Psoas muscle (tissue), 8 donors: ENCODE measurements around the gene SLC1A2. TPM values are rescaled to one million over a fixed set of nuclear protein-coding genes. Genes with fewer than 3 reads are reported as not detected.

Source experiments
- ATAC-seq, 4 donors: fragments of 200-7000 bp; cut with Tn5 transposase; one replicate each; pipeline ENCODE4 v1.9.1; 2020; ENCODE audit warnings: moderate library complexity in 3 of 4, mild to moderate bottlenecking in 2 of 4
- DNase-seq, 2 donors: peaks; one replicate each; pipeline ENCODE4 v3.0.0-alpha.2; 2020
- H3K27ac ChIP-seq: fragments of 200-600 bp; one replicate; pipeline ENCODE4 v1.8.0; 2022
- H3K27me3 ChIP-seq, 3 donors: fragments of 200-600 bp in 1 of 3; one replicate each; pipeline versions ENCODE4 v1.6.1 to v1.8.0; 2013 to 2022; ENCODE audit warnings: low read length in 2 of 3, mild to moderate bottlenecking in 2 of 3, moderate library complexity in 1 of 3; ENCODE audit not compliant: insufficient read depth in 3 of 3
- H3K36me3 ChIP-seq, 2 donors: fragments of 200-600 bp in 1 of 2; one replicate each; pipeline versions ENCODE4 v1.6.1 to v1.8.0; 2013 to 2022; ENCODE audit warnings: low read depth in 1 of 2, mild to moderate bottlenecking in 1 of 2, moderate library complexity in 1 of 2; ENCODE audit not compliant: insufficient read depth in 1 of 2
- H3K4me1 ChIP-seq: fragments of 200-600 bp; one replicate; pipeline ENCODE4 v1.8.0; 2022
- H3K4me3 ChIP-seq: fragments of 200-600 bp; one replicate; pipeline ENCODE4 v1.8.0; 2022; ENCODE audit warnings: mild to moderate bottlenecking
- H3K9me3 ChIP-seq: fragments of 200-600 bp; one replicate; pipeline ENCODE4 v1.8.0; 2022
- WGBS, 3 donors: extraction: QIAGEN DNeasy Blood & Tissue Kit; methylation state at CpG; one replicate each; pipeline versions ENCODE4 v1.1.6 to v1.1.7; 2013; 5-methylcytosine and 5-hydroxymethylcytosine counted together
- intact Hi-C, 2 donors: fragments of 100-400 bp; cut with DNase I; formaldehyde crosslinking; loops; one replicate each; pipeline versions ENCODE4 v1.11.0 to v1.14.2; 2022
- polyA plus RNA-seq, 3 donors: library from polyadenylated mRNA; stranded (reverse); fragments of 200-250 nt; gene quantifications; one replicate each; pipeline ENCODE4 v1.2.3, GENCODE V29; 2013
- total RNA-seq, 4 donors: library from RNA; stranded (reverse); fragmentation: NEBNext Ultra II Directional in 2 of 4; extraction: Animal tissue kit (Norgen Biotek cat#: 25700) in 2 of 4; gene quantifications; one replicate each; pipeline versions ENCODE4 v1.2.1 to v1.2.4, GENCODE V29; 2021 to 2023
- TF ChIP-seq, protein P1 (sequence below): fragments of 200-600 bp; IDR thresholded peaks from one replicate; pipeline ENCODE4 v1.8.0; 2022; ENCODE audit warnings: antibody characterized with exemption
- donor health status: healthy with polysubstance abuse.
- donor health status: DM: no; HTN: no; CAD: no; lungs with moderate emphysema.
- donor health status: Bipolar disorder and iron deficiency.
- donor health status: healthy.
- donor health status: DM: yes; HTN: yes; CAD: no.
- donor health status: DM: no; HTN: no; CAD: no.
- donor health status: DM: no; HTN: no; CAD: no.
- donor health status: DM: yes; HTN: yes; CAD: no.

The SLC1A2 gene
- total and polyA plus RNA-seq, 7 donors: 0.05 to 2.0 (median 0.35) TPM

DNA sequence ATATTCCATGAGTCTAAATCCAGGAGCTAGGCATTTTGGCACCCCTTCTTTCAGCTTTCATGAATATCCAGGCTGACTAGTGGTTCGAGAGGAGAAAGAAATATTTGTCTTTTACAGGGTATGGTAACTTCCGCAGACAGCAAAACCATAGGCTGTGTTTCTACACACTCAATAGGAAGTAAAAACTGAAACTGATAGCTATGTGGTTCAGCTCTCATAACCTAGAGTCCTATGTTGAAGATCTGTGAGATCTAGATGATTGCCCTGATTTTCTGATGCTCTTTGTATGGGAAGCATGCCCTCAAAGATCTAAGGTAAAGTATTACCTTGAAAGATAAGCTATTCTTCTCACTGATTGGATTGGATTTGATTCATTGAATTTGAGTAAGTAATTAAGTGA lies 162.1 kb downstream of the SLC1A2 start:
- WGBS, 3 donors: 50 to 62% (median 54%) methylated on average over 2 of the region's 2 CpGs
- TF ChIP-seq, protein P1, sequence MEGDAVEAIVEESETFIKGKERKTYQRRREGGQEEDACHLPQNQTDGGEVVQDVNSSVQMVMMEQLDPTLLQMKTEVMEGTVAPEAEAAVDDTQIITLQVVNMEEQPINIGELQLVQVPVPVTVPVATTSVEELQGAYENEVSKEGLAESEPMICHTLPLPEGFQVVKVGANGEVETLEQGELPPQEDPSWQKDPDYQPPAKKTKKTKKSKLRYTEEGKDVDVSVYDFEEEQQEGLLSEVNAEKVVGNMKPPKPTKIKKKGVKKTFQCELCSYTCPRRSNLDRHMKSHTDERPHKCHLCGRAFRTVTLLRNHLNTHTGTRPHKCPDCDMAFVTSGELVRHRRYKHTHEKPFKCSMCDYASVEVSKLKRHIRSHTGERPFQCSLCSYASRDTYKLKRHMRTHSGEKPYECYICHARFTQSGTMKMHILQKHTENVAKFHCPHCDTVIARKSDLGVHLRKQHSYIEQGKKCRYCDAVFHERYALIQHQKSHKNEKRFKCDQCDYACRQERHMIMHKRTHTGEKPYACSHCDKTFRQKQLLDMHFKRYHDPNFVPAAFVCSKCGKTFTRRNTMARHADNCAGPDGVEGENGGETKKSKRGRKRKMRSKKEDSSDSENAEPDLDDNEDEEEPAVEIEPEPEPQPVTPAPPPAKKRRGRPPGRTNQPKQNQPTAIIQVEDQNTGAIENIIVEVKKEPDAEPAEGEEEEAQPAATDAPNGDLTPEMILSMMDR: no peak
- ATAC-seq: no peak
- H3K4me1 ChIP-seq: no peaks in the 10 kb centered on the region
- no peaks in the 10 kb centered on the region for H3K9me3 ChIP-seq
- intact Hi-C loops: no loop called here
- no peak overlapping the region for H3K4me3 ChIP-seq
- DNase-seq: no peak
- no peaks in the 10 kb centered on the region for H3K36me3 ChIP-seq
- peaks cover 0 to 3% (median 0%) of the 10 kb centered on the region in 3 donors for H3K27me3 ChIP-seq
- H3K27ac ChIP-seq: no peak overlapping the region

DNA sequence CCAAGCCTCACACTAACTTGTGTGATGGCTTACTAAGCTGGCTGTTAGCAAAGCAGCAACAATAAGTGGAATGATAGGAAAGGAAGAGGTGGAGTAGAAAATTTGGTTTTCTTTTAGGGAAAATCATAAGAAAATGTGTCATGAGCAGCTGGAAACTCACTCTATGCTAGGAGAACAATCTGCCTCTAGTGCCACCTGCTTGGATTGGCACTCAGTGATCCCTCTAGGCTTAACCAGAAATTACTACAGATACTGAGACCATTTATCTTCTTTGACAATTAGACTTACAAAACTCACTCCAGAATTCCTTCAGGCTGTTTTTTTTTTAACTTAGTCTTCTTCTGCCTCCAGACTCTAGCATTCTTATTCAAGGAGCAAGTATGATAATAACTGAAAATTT lies 163.1 kb downstream of the SLC1A2 start:
- H3K36me3 ChIP-seq: no peaks in the 10 kb centered on the region
- peaks cover 0 to 3% (median 0%) of the 10 kb centered on the region in 3 donors for H3K27me3 ChIP-seq
- H3K27ac ChIP-seq: no peak overlapping the region
- intact Hi-C loops: no loop called here
- DNase-seq: no peak
- no peaks in the 10 kb centered on the region for H3K9me3 ChIP-seq
- no peak overlapping the region for H3K4me3 ChIP-seq
- TF ChIP-seq, protein P1: no peak
- ATAC-seq: no peak
- H3K4me1 ChIP-seq: no peaks in the 10 kb centered on the region

DNA sequence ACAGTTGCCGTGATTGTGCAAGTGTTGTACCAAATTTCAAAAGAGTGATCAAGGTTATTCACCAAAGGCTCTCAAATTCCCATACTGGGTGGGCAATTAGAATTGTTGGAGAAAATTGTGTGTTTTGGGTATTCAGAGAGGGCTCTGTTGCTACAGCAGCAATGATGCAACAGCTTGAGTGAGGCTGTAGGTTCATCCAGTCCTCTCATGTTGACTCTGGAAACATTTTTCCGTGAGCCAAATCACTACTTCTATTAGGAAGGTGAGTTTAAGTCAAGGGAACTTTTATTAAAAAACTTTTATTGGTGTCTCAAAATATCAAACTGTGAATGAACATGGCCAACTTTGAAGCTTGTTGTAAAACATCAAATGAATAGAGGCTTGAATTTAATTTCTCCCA lies 163.8 kb downstream of the SLC1A2 start:
- no peak for DNase-seq
- H3K27me3 ChIP-seq: peaks cover 0 to 3% (median 0%) of the 10 kb centered on the region in 3 donors
- intact Hi-C loops: no loop called here
- TF ChIP-seq, protein P1: no peak
- H3K36me3 ChIP-seq: no peaks in the 10 kb centered on the region
- no peak overlapping the region for H3K27ac ChIP-seq
- no peaks in the 10 kb centered on the region for H3K9me3 ChIP-seq
- no peaks in the 10 kb centered on the region for H3K4me1 ChIP-seq
- no peak overlapping the region for H3K4me3 ChIP-seq
- 86 to 94% (median 91%) methylated on average over 2 of the region's 2 CpGs for WGBS, 3 donors
- ATAC-seq: no peak

DNA sequence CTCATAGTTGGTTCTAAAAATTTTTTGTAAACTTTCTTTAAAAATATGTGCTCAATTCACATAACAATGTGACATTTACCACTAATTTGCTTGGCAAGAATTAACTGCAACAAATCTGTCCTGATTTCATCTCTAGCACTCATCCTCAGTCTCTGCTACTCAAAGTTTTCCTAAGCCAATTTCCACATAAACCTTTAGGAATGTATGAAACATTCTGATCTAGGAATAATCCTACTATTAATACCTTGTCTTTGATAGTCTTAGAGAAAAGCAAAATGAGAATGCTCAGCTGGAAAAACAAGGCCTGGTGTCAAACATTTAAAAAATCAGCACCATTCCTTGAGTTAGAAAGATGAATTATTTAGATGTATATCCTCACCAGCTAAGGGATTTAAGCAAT lies 166.1 kb downstream of the SLC1A2 start:
- H3K27me3 ChIP-seq: no peaks in the 10 kb centered on the region
- no peaks in the 10 kb centered on the region for H3K36me3 ChIP-seq
- H3K9me3 ChIP-seq: no peaks in the 10 kb centered on the region
- DNase-seq (no peak), ATAC-seq (no peak)
- intact Hi-C loops: no loop called here
- TF ChIP-seq, protein P1: no peak
- H3K4me1 ChIP-seq: no peaks in the 10 kb centered on the region
- no peak overlapping the region for H3K4me3 ChIP-seq
- no peak overlapping the region for H3K27ac ChIP-seq

DNA sequence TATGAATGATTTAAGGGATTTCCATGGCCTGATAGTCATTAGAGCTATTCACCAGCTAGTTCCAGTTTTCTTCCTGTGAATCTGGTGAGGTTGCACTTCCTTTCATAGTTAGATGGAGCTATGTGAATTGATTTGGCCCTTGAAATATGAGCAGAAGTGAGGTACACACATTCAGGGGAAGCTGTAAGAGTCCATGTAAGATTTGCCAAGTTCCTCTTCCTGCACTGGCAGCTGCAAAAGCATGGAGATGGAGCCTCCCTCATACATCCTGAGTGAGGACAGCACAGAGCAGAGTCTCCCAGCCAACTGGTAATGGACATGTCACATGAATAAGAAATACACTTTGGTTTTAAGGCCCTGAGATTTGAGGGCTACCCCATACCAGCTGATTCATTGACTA lies 168.7 kb downstream of the SLC1A2 start:
- intact Hi-C loops: no loop called here
- H3K9me3 ChIP-seq: no peaks in the 10 kb centered on the region
- H3K27ac ChIP-seq: no peak overlapping the region
- H3K4me1 ChIP-seq: no peaks in the 10 kb centered on the region
- no peak for DNase-seq
- no peaks in the 10 kb centered on the region for H3K27me3 ChIP-seq
- TF ChIP-seq, protein P1: no peak
- ATAC-seq: no peak
- H3K4me3 ChIP-seq: no peak overlapping the region
- no peaks in the 10 kb centered on the region for H3K36me3 ChIP-seq
